Muscle layer of duodenum (tissue), 2 donors: ENCODE data around the gene FABP1.

Source experiments
- H3K27ac ChIP-seq: one replicate; pipeline ENCODE4 v1.7.0; 2013; ENCODE audit warnings: mild to moderate bottlenecking, low read length
- H3K27me3 ChIP-seq: one replicate; pipeline ENCODE4 v1.7.0; 2013; ENCODE audit warnings: low read depth, mild to moderate bottlenecking, control low read depth, low read length
- H3K36me3 ChIP-seq, 2 donors: one replicate each; pipeline ENCODE4 v1.7.0; 2013; ENCODE audit warnings: low read length in 2 of 2, control low read depth in 1 of 2, mild to moderate bottlenecking in 1 of 2; ENCODE audit not compliant: insufficient read depth in 2 of 2, control insufficient read depth in 1 of 2
- H3K4me1 ChIP-seq, 2 donors: one replicate each; pipeline ENCODE4 v1.7.0; 2013; ENCODE audit warnings: low read length in 2 of 2, mild to moderate bottlenecking in 2 of 2, control low read depth in 1 of 2, moderate library complexity in 1 of 2; ENCODE audit not compliant: insufficient read depth in 2 of 2, control insufficient read depth in 1 of 2
- H3K4me3 ChIP-seq, 2 donors: one replicate each; pipeline ENCODE4 v1.7.0; 2013; ENCODE audit warnings: low read length in 2 of 2, low read depth in 1 of 2, mild to moderate bottlenecking in 1 of 2
- H3K9me3 ChIP-seq, 2 donors: one replicate each; pipeline ENCODE4 v1.7.0; 2013; ENCODE audit warnings: low read length in 2 of 2, control low read depth in 1 of 2, mild to moderate bottlenecking in 1 of 2; ENCODE audit not compliant: control insufficient read depth in 1 of 2
- donor health status: healthy.

The FABP1 gene

DNA sequence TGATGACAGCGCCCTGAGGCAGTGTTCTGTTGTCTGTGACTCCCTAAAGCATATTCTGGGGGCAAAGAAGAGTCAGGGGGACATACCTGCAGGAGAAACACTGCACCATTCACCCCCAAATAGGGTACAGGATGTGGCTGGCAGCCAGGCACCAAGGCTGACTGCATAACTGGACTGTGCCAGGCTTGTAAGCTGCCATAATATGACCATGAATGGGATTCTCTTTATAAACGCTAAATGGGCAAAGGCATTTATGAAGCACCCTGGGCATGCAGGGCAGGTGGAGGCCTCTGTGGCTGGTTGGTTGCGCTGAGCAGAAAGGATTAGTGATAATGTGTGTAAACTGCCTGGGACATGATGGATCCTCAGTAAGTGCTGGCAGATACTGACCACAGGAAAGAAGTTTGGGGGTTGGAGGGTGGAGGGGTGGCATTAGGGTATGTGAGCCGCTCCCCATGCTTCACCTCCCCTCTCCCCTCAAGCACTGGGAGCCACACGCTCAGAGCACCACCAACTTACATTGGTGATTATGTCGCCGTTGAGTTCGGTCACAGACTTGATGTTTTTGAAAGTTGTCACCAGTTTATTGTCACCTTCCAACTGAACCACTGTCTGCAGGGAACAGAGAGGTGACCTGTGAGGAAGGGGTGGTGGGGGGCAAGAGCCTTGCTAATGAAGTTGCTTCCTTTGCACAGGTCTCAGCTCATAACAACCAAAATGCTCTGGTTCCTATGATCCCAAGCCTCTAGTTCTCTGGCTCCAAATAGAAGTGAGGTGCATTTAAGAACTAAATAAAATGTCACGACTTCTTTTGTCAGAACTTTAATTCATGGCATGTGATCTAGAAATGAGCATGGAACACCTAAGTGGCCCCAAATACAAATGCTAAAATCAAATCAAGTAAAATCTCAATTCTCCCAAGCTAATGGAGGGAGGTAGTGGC is 3.6 kb downstream of the FABP1 start:
- H3K9me3 ChIP-seq, result no peaks in the 10 kb centered on the region
- H3K27ac ChIP-seq, result no peak overlapping the region
- H3K27me3 ChIP-seq, result no peaks in the 10 kb centered on the region
- no peaks in the 10 kb centered on the region for H3K36me3 ChIP-seq
- H3K4me3 ChIP-seq, result no peak overlapping the region
- H3K4me1 ChIP-seq, result no peaks in the 10 kb centered on the region

DNA sequence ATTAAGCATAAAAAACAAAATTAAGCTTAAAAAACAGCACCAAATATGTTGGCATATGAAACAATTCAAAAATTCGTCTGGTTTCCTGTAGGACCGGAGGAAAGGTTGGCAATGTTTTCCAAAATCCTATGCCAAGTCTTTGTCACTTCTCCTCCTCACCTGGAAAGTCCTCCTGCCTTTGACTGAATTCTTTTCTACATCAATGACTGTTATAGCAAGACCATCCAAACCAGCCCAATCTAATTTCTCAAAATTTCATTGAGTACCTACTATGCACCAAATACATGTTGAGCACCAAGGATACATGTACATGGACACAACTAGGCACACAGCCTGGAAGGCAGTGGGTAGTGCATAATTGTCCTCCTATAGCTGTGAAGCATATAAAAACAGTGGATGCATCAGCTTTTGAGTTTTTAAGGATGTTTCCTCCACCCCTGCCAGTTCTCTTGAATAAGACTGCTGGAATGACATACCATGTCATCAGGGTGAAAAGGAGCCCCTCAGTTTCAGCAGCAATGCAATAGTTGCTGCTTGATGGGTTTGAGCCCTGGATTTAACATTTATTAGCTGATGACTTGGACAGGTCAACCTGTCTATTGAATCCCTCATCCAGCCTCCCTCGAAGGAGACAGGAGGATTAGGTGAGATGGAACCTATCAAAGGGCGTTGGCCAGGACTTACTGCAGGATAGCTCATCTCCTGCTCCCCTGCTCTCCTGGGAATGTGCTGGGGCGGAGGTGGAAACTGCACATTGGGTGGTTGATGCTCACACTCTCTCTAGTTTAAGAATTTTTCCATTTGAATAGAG is 4.5 kb downstream of the FABP1 start:
- H3K4me3 ChIP-seq, result no peak overlapping the region

GRCh38 chr2:88122141-88122884 is 5.5 kb downstream of the FABP1 start:
- Histone ChIP-seq H3K9me3 (no peaks in the 10 kb centered on the region), H3K4me1 (no peaks in the 10 kb centered on the region), H3K27ac (no peak overlapping the region), H3K4me3 (no peak overlapping the region), H3K27me3 (no peaks in the 10 kb centered on the region), H3K36me3 (no peaks in the 10 kb centered on the region)

More for the DNA sequence above, 4.5 kb downstream of the FABP1 start:
- no peaks in the 10 kb centered on the region for H3K36me3 ChIP-seq
- H3K27me3 ChIP-seq, result no peaks in the 10 kb centered on the region
- no peaks in the 10 kb centered on the region for H3K9me3 ChIP-seq
- H3K27ac ChIP-seq, result no peak overlapping the region
- no peaks in the 10 kb centered on the region for H3K4me1 ChIP-seq

DNA sequence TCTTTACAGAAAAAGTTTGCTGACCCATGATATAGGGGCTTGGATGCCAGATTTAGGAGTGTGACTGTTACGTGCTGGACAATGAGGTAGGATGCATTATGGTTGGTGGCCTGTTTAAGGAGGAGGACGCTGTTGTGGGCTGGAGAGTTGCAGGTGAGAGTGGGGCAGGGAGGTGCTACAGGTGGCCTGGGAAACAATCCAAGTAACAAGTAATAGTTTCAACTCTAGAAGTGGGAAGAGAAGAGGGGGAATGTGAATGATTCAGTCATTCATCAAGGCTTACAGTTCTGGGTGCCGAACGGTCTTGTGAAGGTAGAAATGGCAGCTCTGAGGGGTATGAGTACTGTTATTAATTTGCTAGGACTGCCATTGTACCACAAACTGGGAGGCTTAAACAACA is 6.2 kb downstream of the FABP1 start:
- H3K4me3 ChIP-seq, result no peak overlapping the region
- no peaks in the 10 kb centered on the region for H3K27me3 ChIP-seq
- H3K36me3 ChIP-seq, result no peaks in the 10 kb centered on the region
- H3K4me1 ChIP-seq, result no peaks in the 10 kb centered on the region
- H3K9me3 ChIP-seq, result no peaks in the 10 kb centered on the region
- no peak overlapping the region for H3K27ac ChIP-seq

DNA sequence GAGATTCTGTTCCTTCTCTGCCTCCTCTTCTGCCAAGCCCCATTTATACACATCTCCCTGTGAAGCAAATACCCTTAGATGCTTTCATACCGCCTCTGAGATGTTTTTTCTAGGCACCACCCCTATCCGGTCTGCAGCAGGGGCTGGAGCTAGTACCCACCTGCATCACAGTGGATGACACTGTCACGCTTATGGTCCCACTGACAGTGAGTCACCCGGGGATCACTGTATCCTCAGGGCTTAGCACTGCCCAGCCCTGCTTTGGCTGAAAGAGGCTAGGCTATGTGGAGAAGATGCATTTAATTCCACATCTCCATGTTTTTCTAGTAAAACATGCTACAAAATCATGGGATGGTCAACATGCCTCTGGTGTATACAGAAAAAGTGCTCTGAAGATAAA is 9.9 kb downstream of the FABP1 start:
- no peaks in the 10 kb centered on the region for H3K4me1 ChIP-seq
- no peaks in the 10 kb centered on the region for H3K27me3 ChIP-seq
- H3K9me3 ChIP-seq, result no peaks in the 10 kb centered on the region
- no peak overlapping the region for H3K4me3 ChIP-seq
- no peak overlapping the region for H3K27ac ChIP-seq
- no peaks in the 10 kb centered on the region for H3K36me3 ChIP-seq

DNA sequence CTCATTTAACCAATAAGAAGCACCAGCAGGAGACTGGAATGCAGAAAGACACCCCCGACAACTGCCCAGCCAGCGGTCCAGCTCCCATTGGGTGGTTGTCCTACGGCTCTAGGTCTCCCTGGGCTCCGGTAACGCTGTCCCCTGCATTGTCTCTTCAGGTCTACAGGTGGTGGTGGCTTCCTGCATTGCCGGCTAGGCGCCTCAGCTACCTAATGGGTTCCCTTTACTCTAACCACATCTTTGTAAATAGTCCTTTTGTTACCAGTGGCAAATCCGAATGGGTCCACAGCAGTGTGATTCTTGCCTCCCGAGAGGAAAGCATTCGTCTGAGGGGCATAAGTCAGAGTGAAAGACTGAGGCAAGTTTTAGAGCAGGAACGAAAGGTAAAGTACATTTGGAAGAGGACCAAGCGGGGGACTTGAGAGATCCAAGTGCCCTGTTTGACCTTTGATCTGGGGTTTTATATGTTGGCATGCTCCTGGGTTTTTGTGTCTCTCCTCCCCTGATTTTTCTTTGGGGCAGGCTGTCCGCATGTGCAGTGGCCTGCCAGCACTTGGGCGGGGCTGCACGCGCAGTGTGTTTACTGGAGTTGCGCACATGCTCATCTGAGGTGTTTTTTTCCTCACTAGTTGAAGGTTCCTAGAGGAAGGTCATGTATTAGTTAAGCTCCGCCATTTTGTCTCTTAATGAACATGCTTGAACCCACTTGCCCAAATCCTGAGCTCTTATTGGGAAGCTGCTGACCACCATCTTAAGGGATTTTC is 11.0 kb downstream of the FABP1 start:
- Histone ChIP-seq H3K36me3 (no peaks in the 10 kb centered on the region), H3K9me3 (no peaks in the 10 kb centered on the region), H3K27ac (no peak overlapping the region), H3K27me3 (no peaks in the 10 kb centered on the region), H3K4me3 (no peak overlapping the region), H3K4me1 (no peaks in the 10 kb centered on the region)

- H3K4me1 ChIP-seq, result no peaks in the 10 kb centered on the region
- H3K36me3 ChIP-seq, result peaks cover 0 to under 1% of the 10 kb centered on the region in 2 donors
- H3K27me3 ChIP-seq, result no peaks in the 10 kb centered on the region
- H3K27ac ChIP-seq, result no peak overlapping the region
- H3K9me3 ChIP-seq, result no peaks in the 10 kb centered on the region
- H3K4me3 ChIP-seq, result no peak overlapping the region
These were observed 11.9 kb downstream of the FABP1 start for GRCh38 chr2:88115825-88116518.

DNA sequence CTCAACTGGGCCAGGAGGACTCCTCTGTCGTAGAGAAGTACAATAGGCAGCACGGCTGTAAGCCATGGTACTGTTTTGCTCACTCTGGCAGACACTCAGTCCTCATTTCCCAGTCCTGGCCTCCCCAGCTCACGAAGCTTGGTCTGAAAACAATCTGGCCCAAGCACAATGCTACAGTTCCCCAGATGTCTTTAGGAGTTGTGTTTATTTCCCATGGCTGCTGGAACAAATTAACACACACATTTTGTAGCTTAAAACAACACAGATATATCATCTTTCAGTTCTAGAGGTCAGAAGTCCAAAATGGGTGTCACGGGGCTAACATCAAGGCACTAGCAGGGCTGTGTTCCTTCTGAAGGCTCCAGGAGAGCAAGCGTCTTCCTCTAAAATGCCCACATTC is 13.0 kb downstream of the FABP1 start:
- Histone ChIP-seq H3K4me3 (no peak overlapping the region), H3K27ac (no peak overlapping the region), H3K9me3 (no peaks in the 10 kb centered on the region), H3K36me3 (peaks cover 0 to 9% of the 10 kb centered on the region in 2 donors), H3K27me3 (no peaks in the 10 kb centered on the region), H3K4me1 (no peaks in the 10 kb centered on the region)

DNA sequence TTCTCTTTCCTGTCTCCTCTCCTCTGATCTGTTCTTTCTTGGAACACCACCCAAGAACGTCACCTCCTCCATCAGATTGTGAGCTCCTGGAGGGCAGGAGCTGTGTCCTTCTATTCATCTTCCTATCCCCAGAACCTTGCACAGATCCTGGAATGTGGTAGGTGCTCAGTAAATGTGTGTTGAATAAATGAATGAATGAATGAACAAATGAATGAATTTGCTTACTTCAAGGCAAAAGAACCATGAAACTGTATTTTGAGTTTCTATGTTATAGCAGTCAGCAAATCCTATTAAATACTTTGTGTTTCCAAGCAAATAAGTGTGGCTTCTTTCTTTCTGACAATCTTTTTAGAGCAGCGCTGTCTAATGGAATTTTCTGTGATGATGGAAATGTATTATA is 14.8 kb downstream of the FABP1 start:
- Histone ChIP-seq H3K4me3 (no peak overlapping the region), H3K9me3 (no peaks in the 10 kb centered on the region), H3K36me3 (peaks cover 0 to 12% of the 10 kb centered on the region in 2 donors), H3K27ac (no peak overlapping the region), H3K27me3 (no peaks in the 10 kb centered on the region), H3K4me1 (no peaks in the 10 kb centered on the region)

- no peaks in the 10 kb centered on the region for H3K4me1 ChIP-seq
- no peaks in the 10 kb centered on the region for H3K27me3 ChIP-seq
- no peak overlapping the region for H3K27ac ChIP-seq
- H3K4me3 ChIP-seq, result no peak overlapping the region
- no peaks in the 10 kb centered on the region for H3K9me3 ChIP-seq
- H3K36me3 ChIP-seq, result peaks cover 0 to 12% of the 10 kb centered on the region in 2 donors
These were observed 17.0 kb downstream of the FABP1 start for GRCh38 chr2:88110830-88111229.
